Measurements from ENCODE around the gene RNF4.
A peak's percentile ranks its signal among the peaks of the same experiment; 100 is the strongest.
"Not testable (repeated sequence)": the region's sequence is repeated elsewhere in the genome, so short reads cannot be mapped to it uniquely, and the experiment has no call there.

The RNF4 gene

DNA sequence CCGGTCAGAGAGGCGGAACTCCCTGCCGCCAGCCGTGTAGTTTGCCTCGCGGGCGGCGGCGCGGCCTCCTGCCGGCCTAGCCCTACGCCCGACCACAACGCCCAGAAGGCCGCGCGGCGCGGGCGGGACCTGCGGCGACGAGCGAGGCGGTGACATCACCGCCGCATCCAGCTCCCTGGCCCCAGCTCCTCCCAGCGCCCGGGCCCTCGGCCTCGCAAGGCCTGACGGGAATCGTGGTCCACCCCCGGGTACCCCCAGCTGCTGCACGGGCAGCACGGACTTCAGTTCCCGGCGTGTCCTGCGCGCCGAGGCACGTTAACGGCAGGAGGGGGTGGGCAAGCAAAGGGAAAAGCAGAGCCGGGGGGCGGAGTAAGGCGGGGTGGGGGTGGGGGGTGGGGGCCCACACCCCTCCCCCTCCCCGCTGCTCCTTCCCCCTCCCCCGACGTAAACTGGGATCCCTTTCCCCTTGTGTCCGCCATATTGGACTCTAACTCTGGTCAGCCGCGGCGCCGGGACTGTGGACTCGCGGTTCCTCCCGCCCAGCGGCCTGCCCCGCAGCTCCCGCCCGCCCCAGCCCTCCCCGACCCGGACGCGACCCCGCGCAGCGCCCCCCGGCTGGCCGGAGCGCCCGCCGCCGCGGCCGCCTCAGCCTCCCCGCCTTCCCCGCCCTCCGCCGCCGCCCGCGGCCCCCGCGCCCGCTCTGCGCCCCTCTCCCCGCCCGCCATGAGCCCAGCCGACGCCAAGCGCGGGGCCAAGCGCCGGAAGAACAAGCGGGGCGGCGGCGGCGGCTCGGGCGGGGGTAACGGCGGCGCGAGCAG, 67.5 kb downstream of the RNF4 start, which contains the start of gene FAM193A:
Gene FAM193A, plus strand, starts transcription at position 455 of the 818 bp plus-strand sequence. Its CDS starts 269 bp downstream, at position 724.
- TF ChIP-seq L3MBTL2 (conservative IDR thresholded peaks at IDR 0.05) (no peak), FOXM1 (IDR thresholded peaks at IDR 0.05; ENCODE audit: borderline replicate concordance) (no peak), LEF1 (IDR thresholded peaks at IDR 0.05; ENCODE audit: borderline replicate concordance) (no peak), ELF4 (IDR thresholded peaks at IDR 0.05) (no peak), ARNT (IDR thresholded peaks at IDR 0.05) (no peak), FOXK2 (IDR thresholded peaks at IDR 0.05) (no peak), BHLHE40 (IDR thresholded peaks at IDR 0.05; ENCODE audit: borderline replicate concordance) (no peak), CTBP1 (IDR thresholded peaks at IDR 0.05; ENCODE audit: borderline replicate concordance) (no peak), SUZ12 (IDR thresholded peaks at IDR 0.05) (no peak), FOXA1 (IDR thresholded peaks at IDR 0.05) (no peak), SP1 (IDR thresholded peaks at IDR 0.05) (no peak), ZNF384 (IDR thresholded peaks at IDR 0.05) (no peak), HDGF (IDR thresholded peaks at IDR 0.05; ENCODE audit: borderline replicate concordance) (no peak), NFRKB (IDR thresholded peaks at IDR 0.05) (no peak), TARDBP (IDR thresholded peaks at IDR 0.05) (no peak)
- TF ChIP-seq, protein P1, sequence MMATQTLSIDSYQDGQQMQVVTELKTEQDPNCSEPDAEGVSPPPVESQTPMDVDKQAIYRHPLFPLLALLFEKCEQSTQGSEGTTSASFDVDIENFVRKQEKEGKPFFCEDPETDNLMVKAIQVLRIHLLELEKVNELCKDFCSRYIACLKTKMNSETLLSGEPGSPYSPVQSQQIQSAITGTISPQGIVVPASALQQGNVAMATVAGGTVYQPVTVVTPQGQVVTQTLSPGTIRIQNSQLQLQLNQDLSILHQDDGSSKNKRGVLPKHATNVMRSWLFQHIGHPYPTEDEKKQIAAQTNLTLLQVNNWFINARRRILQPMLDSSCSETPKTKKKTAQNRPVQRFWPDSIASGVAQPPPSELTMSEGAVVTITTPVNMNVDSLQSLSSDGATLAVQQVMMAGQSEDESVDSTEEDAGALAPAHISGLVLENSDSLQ (IDR thresholded peaks at IDR 0.05) = no peak
- ChIA-PET POLR2A (interaction anchor here (1.0 to 3.5 kb wide), 7 partner anchors 8 to 100 kb away, joined by 3 to 21 read pairs (median 5); partner anchors contain the start of gene RNF4), CTCF (no interaction called here)
- peak; percentile 97 for DNase-seq (ENCODE audit: extremely low spot score)

DNA sequence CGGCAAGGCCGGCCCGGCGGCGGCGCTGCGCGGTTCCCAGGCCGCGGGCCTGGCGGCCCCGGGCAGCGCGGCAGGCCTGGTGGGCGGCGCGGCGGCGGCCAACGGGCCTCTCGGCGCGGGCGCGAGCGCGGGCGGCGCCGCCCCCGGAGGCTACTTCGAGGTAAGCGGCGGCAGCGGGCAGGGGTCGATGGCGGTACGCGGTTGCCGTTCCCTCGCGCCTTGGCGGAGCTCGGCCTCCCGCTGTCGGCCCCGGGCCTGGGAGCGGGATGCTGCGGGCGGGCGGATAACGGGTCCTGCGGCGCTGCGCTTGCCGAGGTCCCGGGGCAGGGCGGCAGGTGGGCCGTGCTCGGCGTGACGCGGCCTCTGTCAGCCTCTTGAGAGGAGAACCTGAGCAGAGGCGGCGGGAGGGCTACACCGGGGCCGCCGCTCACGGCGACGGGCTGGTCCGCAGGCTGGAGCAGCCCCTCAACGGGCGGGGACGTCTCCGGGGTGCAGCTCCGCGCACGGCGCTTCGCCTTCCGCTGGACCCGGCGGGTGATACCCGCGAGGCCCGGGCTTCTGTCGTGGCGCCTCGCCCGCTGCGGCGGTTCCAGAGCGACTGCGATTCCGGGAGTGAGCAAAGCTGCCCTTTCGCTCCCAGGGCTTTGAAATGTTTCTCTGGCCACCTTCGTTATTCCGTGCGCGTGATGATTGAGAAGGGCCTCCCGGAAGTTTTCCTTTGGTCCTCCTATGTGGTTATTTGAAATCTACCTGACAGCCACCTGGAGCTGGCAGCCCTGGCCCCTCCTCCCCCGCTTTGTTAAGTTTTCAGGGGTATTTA, 68.3 kb downstream of the RNF4 start:
- CTCF ChIA-PET = interaction anchor here (0.6 kb wide), 1 partner anchor 317 kb away, joined by 4 read pairs; no protein-coding TSS in a partner anchor

DNA sequence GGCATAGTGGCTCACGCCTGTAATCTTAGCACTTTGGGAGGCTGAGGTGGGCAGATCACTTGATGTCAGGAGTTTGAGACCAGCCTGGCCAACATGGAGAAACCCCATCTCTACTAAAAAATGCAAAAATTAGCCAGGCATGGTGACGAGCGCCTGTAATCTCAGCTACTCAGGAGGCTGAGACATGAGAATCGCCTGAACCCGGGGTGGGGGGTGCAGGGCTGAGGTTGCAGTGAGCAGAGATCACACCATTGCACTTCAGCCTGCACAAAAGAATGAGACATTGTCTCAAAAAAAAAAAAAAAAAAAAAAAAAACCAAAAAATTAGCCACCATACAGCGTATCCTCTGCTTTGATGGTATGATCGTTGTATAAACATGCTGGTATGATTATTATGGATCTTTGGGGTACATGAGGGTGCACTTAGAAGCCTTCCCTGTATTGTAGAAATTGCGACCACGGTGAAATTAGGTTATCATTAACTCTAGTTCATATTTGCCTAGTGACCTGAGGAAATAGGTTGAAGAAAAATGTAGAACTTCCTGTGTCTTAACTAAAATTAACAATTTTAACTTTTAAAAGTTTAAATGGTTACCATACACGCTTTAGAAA, 74.8 kb downstream of the RNF4 start:
- POLR2A ChIA-PET = interaction anchor here (1.4 kb wide), 1 partner anchor 8 kb away, joined by 6 read pairs; the partner anchor contains the start of gene FAM193A
- CTCF ChIA-PET; DNase-seq (ENCODE audit: extremely low spot score): not testable (repeated sequence)

More for the DNA sequence above, 68.3 kb downstream of the RNF4 start:
- TF ChIP-seq HDGF (IDR thresholded peaks at IDR 0.05; ENCODE audit: borderline replicate concordance) = no peak
- no peak for TF ChIP-seq NFRKB (IDR thresholded peaks at IDR 0.05)
- TF ChIP-seq ARNT (IDR thresholded peaks at IDR 0.05) = no peak
- no peak for TF ChIP-seq FOXM1 (IDR thresholded peaks at IDR 0.05; ENCODE audit: borderline replicate concordance)
- TF ChIP-seq FOXK2 (IDR thresholded peaks at IDR 0.05) = no peak
- TF ChIP-seq SP1 (IDR thresholded peaks at IDR 0.05) = no peak
- TF ChIP-seq ZNF384 (IDR thresholded peaks at IDR 0.05) = no peak
- TF ChIP-seq L3MBTL2 (conservative IDR thresholded peaks at IDR 0.05) = no peak
- TF ChIP-seq FOXA1 (IDR thresholded peaks at IDR 0.05) = no peak
- TF ChIP-seq CTBP1 (IDR thresholded peaks at IDR 0.05; ENCODE audit: borderline replicate concordance) = no peak
- TF ChIP-seq ELF4 (IDR thresholded peaks at IDR 0.05) = no peak
- TF ChIP-seq, protein P1 (IDR thresholded peaks at IDR 0.05) = no peak
- no peak for TF ChIP-seq SUZ12 (IDR thresholded peaks at IDR 0.05)
- no peak for TF ChIP-seq TARDBP (IDR thresholded peaks at IDR 0.05)
- TF ChIP-seq LEF1 (IDR thresholded peaks at IDR 0.05; ENCODE audit: borderline replicate concordance) = no peak
- no peak for TF ChIP-seq BHLHE40 (IDR thresholded peaks at IDR 0.05; ENCODE audit: borderline replicate concordance)
- DNase-seq (ENCODE audit: extremely low spot score) = peak; percentile 40
- POLR2A ChIA-PET = interaction anchor here (0.7 to 1.4 kb wide), 4 partner anchors 57 to 101 kb away, joined by 3 to 5 read pairs (median 4); partner anchors contain the start of gene RNF4

DNA sequence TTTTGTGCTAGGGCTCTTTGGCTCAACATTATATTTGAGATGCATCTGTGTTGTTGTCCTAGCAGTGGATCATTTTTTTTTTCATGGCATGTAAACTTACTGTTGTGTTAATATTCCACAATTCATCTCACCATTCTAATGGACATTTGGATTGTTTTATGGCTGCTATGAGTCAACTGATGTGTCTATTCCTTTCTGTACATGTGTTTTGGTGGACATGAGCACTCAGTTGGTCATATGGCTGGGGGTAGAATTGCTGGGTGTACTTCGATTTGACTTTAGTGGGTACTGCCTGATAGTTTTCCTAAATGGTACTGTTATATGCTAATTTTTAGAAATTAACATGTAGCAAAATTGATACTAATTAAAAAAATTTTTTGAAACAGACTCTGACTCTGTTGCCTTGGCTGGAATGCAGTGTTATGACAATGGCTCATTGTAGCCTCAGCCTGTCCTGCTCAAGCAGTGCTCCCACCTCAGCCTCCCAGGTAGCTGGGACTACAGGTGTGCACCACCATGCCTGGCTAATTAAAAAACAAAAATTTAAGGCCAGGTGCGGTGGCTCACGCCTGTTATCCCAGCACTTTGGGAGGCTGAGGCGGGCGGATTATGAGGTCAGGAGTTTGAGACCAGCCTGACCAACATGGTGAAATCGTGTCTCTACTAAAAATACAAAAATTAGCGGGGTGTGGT, 76.6 kb downstream of the RNF4 start:
- POLR2A ChIA-PET = no interaction called here
- no peak for DNase-seq (ENCODE audit: extremely low spot score)
- CTCF ChIA-PET = no interaction called here
- no peak for TF ChIP-seq ELF4 (IDR thresholded peaks at IDR 0.05)

DNA sequence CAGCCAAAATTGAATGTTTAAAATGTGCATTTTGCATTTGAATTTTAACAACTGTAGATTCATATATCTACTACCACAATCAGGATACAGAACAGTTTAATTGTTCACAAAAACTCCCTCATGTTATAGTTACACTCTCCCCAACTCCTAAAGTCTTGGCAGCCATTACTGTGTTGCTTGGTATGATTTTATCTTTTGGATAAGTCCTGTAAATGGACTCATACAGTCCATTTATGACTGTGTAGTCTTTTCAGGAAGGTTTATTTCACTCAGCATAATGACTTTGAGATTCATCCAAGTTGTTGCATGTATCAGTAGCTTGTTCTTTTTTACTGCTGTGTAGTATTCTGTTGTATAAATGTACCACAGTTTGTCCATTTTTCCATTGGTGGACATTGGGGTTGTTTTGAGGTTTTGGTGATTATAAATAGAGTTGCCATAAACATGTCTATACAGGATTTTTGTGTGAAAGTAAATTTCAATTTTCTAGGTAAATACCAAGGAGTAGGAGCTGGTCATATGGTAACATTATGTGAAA, 77.4 kb downstream of the RNF4 start:
- POLR2A ChIA-PET = no interaction called here
- TF ChIP-seq CTBP1 (IDR thresholded peaks at IDR 0.05; ENCODE audit: borderline replicate concordance) = no peak
- TF ChIP-seq ZNF384 (IDR thresholded peaks at IDR 0.05) = no peak
- no peak for TF ChIP-seq TARDBP (IDR thresholded peaks at IDR 0.05)
- no peak for TF ChIP-seq FOXM1 (IDR thresholded peaks at IDR 0.05; ENCODE audit: borderline replicate concordance)
- TF ChIP-seq L3MBTL2 (conservative IDR thresholded peaks at IDR 0.05) = no peak
- no peak for TF ChIP-seq HDGF (IDR thresholded peaks at IDR 0.05; ENCODE audit: borderline replicate concordance)
- TF ChIP-seq SP1 (IDR thresholded peaks at IDR 0.05) = no peak
- TF ChIP-seq NFRKB (IDR thresholded peaks at IDR 0.05) = no peak
- no peak for TF ChIP-seq BHLHE40 (IDR thresholded peaks at IDR 0.05; ENCODE audit: borderline replicate concordance)
- TF ChIP-seq LEF1 (IDR thresholded peaks at IDR 0.05; ENCODE audit: borderline replicate concordance) = no peak
- CTCF ChIA-PET = no interaction called here
- no peak for DNase-seq (ENCODE audit: extremely low spot score)

DNA sequence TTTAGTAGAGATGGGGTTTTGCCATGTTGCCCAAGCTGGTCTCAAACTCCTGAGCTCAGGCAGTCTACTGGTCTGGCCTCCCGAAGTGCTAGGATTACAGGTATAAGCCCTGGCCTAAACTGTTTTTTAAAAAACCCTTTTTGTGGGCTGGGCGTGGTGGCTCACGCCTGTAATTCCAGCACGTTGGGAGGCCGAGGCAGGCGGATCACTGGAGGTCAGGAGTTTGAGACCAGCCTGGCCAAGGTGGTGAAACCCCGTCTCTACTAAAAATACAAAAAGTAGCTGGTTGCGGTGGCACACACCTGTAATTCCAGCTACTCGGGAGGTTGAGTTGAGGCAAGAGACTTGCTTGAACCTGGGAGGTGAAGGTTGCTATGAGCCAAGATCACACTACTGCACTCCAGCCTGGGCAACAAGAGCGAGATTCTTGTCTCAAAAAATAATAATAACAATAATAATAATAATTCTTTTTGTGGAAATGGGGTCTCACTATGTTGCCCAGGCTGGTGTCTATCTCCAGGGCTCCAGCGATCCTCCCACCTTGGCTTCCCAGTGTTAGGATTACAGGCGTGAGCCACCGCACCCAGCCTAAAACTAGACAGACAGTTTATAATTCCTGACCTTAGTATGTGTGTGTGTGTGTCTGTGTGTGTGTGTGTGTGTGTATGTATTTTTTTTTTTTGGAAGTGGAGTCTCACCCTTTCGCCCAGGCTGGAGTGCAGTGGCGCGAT, 78.2 kb downstream of the RNF4 start:
- DNase-seq (ENCODE audit: extremely low spot score); POLR2A ChIA-PET: not testable (repeated sequence)
- CTCF ChIA-PET = interaction anchor here (0.6 kb wide), 1 partner anchor 27 kb away, joined by 3 read pairs; no protein-coding TSS in a partner anchor
